K562 (cell line): ENCODE data around the gene NEDD4L.

ENCODE experiments used
- BHLHE40 ChIP-seq: IDR thresholded peaks from 2 replicates; pipeline ENCODE4 v1.6.1; 2011; ENCODE audit warnings: low read length, improper control_type of control experiment
- CBFB ChIP-seq: sonication (generic); formaldehyde crosslinking; IDR thresholded peaks from 2 replicates; pipeline ENCODE4 v1.4.0; 2020; ENCODE audit warnings: mild to moderate bottlenecking, missing genetic modification reagents
- FOXA3 ChIP-seq, 2 experiments: fragments of 450-650 bp in 1 of 2; sonication (generic) in 1 of 2; formaldehyde crosslinking; IDR thresholded peaks in 1 of 2; conservative IDR thresholded peaks in 1 of 2; 2 replicates each; pipeline versions ENCODE4 v1.4.0 to v1.8.0; 2020 to 2022; ENCODE audit warnings: mild to moderate bottlenecking in 2 of 2, missing genetic modification reagents in 1 of 2
- POLR2A ChIP-seq: fragments of 450-650 bp; conservative IDR thresholded peaks from 2 replicates; pipeline ENCODE4 v1.6.1; 2016
- POLR2AphosphoS5 ChIP-seq: IDR thresholded peaks from 2 replicates; pipeline ENCODE4 v1.6.1; 2011; ENCODE audit warnings: mild to moderate bottlenecking, low read depth, low read length, moderate library complexity; ENCODE audit not compliant: control insufficient read depth, insufficient read depth
- TF ChIP-seq, protein P1 (sequence below): fragments of 450-650 bp; formaldehyde crosslinking; IDR thresholded peaks from 2 replicates; pipeline ENCODE4 v1.4.0; 2022; ENCODE audit warnings: missing genetic modification characterization
- TF ChIP-seq, protein P2 (sequence below), 3 experiments: IDR thresholded peaks in 2 of 3; conservative IDR thresholded peaks in 1 of 3; 2 replicates each; pipeline ENCODE4 v1.5.1; 2011 to 2012; ENCODE audit warnings: low read length in 3 of 3, mild to moderate bottlenecking in 3 of 3, control low read depth in 2 of 3, improper control_type of control experiment in 1 of 3, inconsistent platforms in 1 of 3, low read depth in 1 of 3, mixed read lengths in 1 of 3, moderate library complexity in 1 of 3; ENCODE audit not compliant: insufficient read depth in 2 of 3

DNA sequence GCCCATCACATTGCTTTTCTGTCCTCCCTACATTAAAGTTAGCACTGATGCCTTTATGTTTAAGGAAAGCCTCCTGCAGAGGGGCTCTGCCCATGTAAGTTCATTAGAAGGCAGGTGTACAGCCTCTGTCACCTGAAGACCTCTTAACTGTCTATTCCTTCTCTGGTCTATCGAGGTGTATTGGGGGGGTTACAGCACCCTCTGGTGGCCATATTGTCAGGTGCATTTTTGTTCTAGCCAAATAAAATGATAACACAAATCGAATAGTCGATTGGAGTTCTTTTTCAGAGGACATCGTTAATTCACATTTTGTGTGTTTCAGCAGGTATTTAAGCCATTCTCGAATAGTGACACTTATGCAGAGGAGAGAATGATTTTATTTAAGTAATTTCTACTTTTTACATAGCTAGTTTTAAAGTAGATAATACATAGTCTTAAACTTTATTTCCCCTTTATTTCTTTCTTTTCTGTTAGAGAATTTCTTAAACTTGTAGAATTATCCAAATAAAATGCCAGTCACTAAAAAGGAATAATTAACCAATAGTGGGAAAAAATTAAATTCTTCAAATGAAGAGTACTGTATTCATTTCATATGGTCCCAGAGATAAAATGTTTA lies 136.8 kb downstream of the NEDD4L start:
- TF ChIP-seq FOXA3 (CRISPR knock-in tag; conservative IDR thresholded peaks at IDR 0.05 in 1 of 2, IDR thresholded peaks at IDR 0.05 in 1 of 2) (no peak), CBFB (no peak), POLR2A (no peak), POLR2AphosphoS5 (no peak), BHLHE40 (no peak)
- TF ChIP-seq, protein P1, sequence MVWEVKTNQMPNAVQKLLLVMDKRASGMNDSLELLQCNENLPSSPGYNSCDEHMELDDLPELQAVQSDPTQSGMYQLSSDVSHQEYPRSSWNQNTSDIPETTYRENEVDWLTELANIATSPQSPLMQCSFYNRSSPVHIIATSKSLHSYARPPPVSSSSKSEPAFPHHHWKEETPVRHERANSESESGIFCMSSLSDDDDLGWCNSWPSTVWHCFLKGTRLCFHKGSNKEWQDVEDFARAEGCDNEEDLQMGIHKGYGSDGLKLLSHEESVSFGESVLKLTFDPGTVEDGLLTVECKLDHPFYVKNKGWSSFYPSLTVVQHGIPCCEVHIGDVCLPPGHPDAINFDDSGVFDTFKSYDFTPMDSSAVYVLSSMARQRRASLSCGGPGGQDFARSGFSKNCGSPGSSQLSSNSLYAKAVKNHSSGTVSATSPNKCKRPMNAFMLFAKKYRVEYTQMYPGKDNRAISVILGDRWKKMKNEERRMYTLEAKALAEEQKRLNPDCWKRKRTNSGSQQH (CRISPR knock-in tag) = no peak
- TF ChIP-seq, protein P2, sequence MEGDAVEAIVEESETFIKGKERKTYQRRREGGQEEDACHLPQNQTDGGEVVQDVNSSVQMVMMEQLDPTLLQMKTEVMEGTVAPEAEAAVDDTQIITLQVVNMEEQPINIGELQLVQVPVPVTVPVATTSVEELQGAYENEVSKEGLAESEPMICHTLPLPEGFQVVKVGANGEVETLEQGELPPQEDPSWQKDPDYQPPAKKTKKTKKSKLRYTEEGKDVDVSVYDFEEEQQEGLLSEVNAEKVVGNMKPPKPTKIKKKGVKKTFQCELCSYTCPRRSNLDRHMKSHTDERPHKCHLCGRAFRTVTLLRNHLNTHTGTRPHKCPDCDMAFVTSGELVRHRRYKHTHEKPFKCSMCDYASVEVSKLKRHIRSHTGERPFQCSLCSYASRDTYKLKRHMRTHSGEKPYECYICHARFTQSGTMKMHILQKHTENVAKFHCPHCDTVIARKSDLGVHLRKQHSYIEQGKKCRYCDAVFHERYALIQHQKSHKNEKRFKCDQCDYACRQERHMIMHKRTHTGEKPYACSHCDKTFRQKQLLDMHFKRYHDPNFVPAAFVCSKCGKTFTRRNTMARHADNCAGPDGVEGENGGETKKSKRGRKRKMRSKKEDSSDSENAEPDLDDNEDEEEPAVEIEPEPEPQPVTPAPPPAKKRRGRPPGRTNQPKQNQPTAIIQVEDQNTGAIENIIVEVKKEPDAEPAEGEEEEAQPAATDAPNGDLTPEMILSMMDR (IDR thresholded peaks at IDR 0.05 in 2 of 3, conservative IDR thresholded peaks at IDR 0.05 in 1 of 3; ENCODE audit: insufficient read depth in 2 of 3, low read depth in 1 of 3, low read length in 3 of 3) = peak; percentile 54 to 77 (median 73)
